ENCODE results near the gene BICD1.
A peak's percentile ranks its signal among the peaks of the same experiment; 100 is the strongest.

BICD1 gene

GRCh38 chr12:32301216-32301615 is 194.6 kb downstream of the BICD1 start:
- H2AFZ ChIP-seq (ENCODE audit: low read depth), result no peak overlapping the region
- H3K9ac ChIP-seq, result no peak overlapping the region
- TF ChIP-seq CTCF (conservative IDR thresholded peaks at IDR 0.05; ENCODE audit: low read depth, low read length), result no peak
- no peaks in the 10 kb centered on the region for H3K79me2 ChIP-seq (ENCODE audit: insufficient read depth, low read depth)
- no peak overlapping the region for H3K27ac ChIP-seq
- H3K27me3 ChIP-seq (ENCODE audit: insufficient read depth, low read depth), result no peaks in the 10 kb centered on the region
- H3K36me3 ChIP-seq (ENCODE audit: insufficient read depth), result no peaks in the 10 kb centered on the region
- H3K4me3 ChIP-seq (IDR thresholded peaks at IDR 0.05; ENCODE audit: insufficient read depth, low read depth, low read length), result no peak overlapping the region
- no peak overlapping the region for H3K4me2 ChIP-seq
- H4K20me1 ChIP-seq (ENCODE audit: insufficient read depth), result no peaks in the 10 kb centered on the region
- H3K4me1 ChIP-seq (ENCODE audit: low read depth, poor library complexity, severe bottlenecking), result peaks cover 3% of the 10 kb centered on the region

DNA sequence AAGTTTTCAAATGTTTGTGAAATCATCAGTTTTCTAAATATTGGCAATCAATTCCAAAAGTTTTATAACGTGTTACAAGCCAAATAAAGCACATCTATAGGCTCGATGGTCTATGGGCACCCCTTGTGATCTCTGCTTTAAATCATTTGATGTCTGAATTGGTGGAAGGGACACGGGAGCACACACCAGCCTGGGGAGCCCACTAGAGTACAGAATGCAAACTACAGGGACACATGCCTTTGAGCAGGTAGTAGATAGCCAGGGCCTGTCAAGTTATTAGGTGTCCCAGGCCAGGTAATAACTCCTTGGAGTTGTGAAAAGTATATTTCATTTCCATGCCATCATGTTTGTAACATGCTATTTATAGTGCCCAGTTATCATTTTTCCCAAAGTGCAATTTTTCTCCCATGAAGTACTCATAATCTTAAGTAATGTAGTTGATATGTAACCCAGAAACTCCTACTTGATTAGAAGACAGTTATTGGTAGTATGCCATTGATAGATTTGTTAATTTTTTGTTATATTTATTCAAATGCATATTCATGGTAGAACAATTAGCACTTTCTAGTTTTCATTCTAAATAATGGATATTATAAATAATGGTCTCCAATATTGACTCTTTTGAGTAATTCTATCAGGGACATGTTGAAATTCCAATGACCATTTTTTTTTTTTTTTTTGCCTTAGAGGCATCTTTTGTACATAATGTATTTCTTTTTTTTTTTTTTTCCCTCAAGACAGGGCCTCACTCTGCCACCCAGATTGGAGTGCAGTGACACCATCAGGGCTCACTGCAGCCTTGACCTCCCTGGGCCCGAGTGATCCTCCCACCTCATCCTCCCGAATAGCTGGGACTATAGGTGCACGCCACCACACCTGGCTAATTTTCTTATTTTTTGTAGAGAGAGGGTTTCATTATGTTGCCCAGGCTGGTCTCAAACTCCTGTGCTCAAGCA is 195.8 kb downstream of the BICD1 start:
- H3K27ac ChIP-seq, result no peak overlapping the region
- no peak overlapping the region for H2AFZ ChIP-seq (ENCODE audit: low read depth)
- no peaks in the 10 kb centered on the region for H3K27me3 ChIP-seq (ENCODE audit: insufficient read depth, low read depth)
- no peak overlapping the region for H3K4me2 ChIP-seq
- no peaks in the 10 kb centered on the region for H3K36me3 ChIP-seq (ENCODE audit: insufficient read depth)
- peak; percentile 58; the same call in 1 of the 2 replicates for TF ChIP-seq CTCF (conservative IDR thresholded peaks at IDR 0.05; ENCODE audit: low read depth, low read length)
- no peaks in the 10 kb centered on the region for H3K79me2 ChIP-seq (ENCODE audit: insufficient read depth, low read depth)
- H3K9ac ChIP-seq, result no peak overlapping the region
- no peaks in the 10 kb centered on the region for H4K20me1 ChIP-seq (ENCODE audit: insufficient read depth)
- no peak overlapping the region for H3K4me3 ChIP-seq (IDR thresholded peaks at IDR 0.05; ENCODE audit: insufficient read depth, low read depth, low read length)
- H3K4me1 ChIP-seq (ENCODE audit: low read depth, poor library complexity, severe bottlenecking), result peaks cover 3% of the 10 kb centered on the region

DNA sequence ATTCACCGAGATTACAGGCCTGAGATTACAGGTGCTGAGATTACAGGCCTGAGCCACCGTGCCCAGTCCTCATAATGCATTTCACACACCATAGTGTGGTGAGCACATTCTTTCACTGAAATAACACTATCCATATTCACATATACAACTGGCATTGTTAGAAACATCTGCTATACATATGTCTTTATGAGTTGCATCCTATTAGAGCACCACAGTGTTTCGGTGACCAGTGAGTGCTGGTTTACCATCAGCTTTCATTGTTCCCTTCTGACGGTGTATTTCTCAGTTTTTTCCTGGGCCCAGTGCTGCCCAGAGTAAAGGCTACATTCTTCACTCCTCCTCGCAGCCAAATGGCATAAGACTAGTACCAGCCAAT is 196.5 kb downstream of the BICD1 start:
- H3K27me3 ChIP-seq (ENCODE audit: insufficient read depth, low read depth), result no peaks in the 10 kb centered on the region
- peaks cover 3% of the 10 kb centered on the region for H3K4me1 ChIP-seq (ENCODE audit: low read depth, poor library complexity, severe bottlenecking)
- no peak overlapping the region for H3K27ac ChIP-seq
- H3K4me3 ChIP-seq (IDR thresholded peaks at IDR 0.05; ENCODE audit: insufficient read depth, low read depth, low read length), result no peak overlapping the region
- no peaks in the 10 kb centered on the region for H4K20me1 ChIP-seq (ENCODE audit: insufficient read depth)
- no peak overlapping the region for H2AFZ ChIP-seq (ENCODE audit: low read depth)
- H3K79me2 ChIP-seq (ENCODE audit: insufficient read depth, low read depth), result no peaks in the 10 kb centered on the region
- no peak for TF ChIP-seq CTCF (conservative IDR thresholded peaks at IDR 0.05; ENCODE audit: low read depth, low read length)
- H3K36me3 ChIP-seq (ENCODE audit: insufficient read depth), result no peaks in the 10 kb centered on the region
- no peak overlapping the region for H3K4me2 ChIP-seq
- H3K9ac ChIP-seq, result no peak overlapping the region

GRCh38 chr12:32305163-32305562 is 198.5 kb downstream of the BICD1 start:
- no peaks in the 10 kb centered on the region for H4K20me1 ChIP-seq (ENCODE audit: insufficient read depth)
- H2AFZ ChIP-seq (ENCODE audit: low read depth), result no peak overlapping the region
- H3K36me3 ChIP-seq (ENCODE audit: insufficient read depth), result no peaks in the 10 kb centered on the region
- H3K4me2 ChIP-seq, result no peak overlapping the region
- no peak overlapping the region for H3K27ac ChIP-seq
- peak; percentile 67; the same call in 1 of the 2 replicates for TF ChIP-seq CTCF (conservative IDR thresholded peaks at IDR 0.05; ENCODE audit: low read depth, low read length)
- H3K9ac ChIP-seq, result no peak overlapping the region
- no peaks in the 10 kb centered on the region for H3K27me3 ChIP-seq (ENCODE audit: insufficient read depth, low read depth)
- H3K79me2 ChIP-seq (ENCODE audit: insufficient read depth, low read depth), result no peaks in the 10 kb centered on the region
- peaks cover 3% of the 10 kb centered on the region for H3K4me1 ChIP-seq (ENCODE audit: low read depth, poor library complexity, severe bottlenecking)
- H3K4me3 ChIP-seq (IDR thresholded peaks at IDR 0.05; ENCODE audit: insufficient read depth, low read depth, low read length), result no peak overlapping the region

Data from KMS-11 (cell line).